Measurements from ENCODE around the gene PLEKHH2.
"Not testable (repeated sequence)": the region's sequence is repeated elsewhere in the genome, so short reads cannot be mapped to it uniquely, and the experiment has no call there.

PLEKHH2 gene

DNA sequence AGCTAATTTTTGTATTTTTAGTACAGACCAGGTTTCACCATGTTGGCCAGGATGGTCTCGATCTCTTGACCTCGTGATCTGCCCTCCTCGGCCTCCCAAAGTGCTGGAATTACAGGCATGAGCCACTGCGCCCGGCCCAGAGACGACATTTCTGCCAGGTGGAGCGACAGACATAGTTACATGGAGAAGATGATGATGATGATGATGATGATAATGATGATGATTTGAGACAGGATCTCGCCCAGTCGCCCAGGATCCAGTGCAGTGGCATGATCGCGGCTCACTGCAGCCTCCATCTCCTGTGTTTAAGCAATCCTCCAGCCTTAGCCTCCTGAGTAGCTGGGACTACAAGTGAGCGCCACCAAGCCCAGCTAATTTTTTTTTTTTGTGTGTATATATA lies 907 bp upstream of the PLEKHH2 start:
- peaks cover 0 to 11% (median 5%) of the 10 kb centered on the region in 5 experiments for H3K9me3 ChIP-seq (ENCODE audit: control extremely low read depth in 1 of 5, control insufficient read depth in 4 of 5, insufficient read depth in 2 of 5, low read depth in 1 of 5, low read length in 4 of 5)
- POLR2A ChIA-PET; H3K4me3 ChIP-seq (ENCODE audit: control insufficient read depth in 1 of 7, extremely low read depth in 1 of 7, insufficient read depth in 4 of 7, low read depth in 2 of 7, low read length in 6 of 7); DNase-seq; H3K27ac ChIP-seq (ENCODE audit: insufficient read depth in 1 of 2, low read depth in 1 of 2, low read length in 2 of 2, poor library complexity in 1 of 2, severe bottlenecking in 2 of 2); H3K36me3 ChIP-seq (ENCODE audit: control insufficient read depth in 4 of 4, insufficient read depth in 4 of 4, low read length in 3 of 4): not testable (repeated sequence)
- H3K4me1 ChIP-seq (ENCODE audit: control extremely low read depth in 1 of 4, control insufficient read depth in 4 of 4, insufficient read depth in 4 of 4, low read length in 3 of 4): peaks cover 0 to 15% (median 11%) of the 10 kb centered on the region in 4 experiments
- CTCF ChIA-PET: interaction anchor here (1.1 kb wide), 1 partner anchor 38 kb away, joined by 4 read pairs; no protein-coding TSS in a partner anchor
- peaks cover 0 to 57% (median 23%) of the 10 kb centered on the region in 5 experiments for H3K27me3 ChIP-seq (replicated peaks in 2 of 5; ENCODE audit: control insufficient read depth in 4 of 5, insufficient read depth in 5 of 5, low read length in 4 of 5)
- WGBS (ENCODE audit: insufficient coverage): 100% methylated on average over 7 of the region's 12 CpGs

DNA sequence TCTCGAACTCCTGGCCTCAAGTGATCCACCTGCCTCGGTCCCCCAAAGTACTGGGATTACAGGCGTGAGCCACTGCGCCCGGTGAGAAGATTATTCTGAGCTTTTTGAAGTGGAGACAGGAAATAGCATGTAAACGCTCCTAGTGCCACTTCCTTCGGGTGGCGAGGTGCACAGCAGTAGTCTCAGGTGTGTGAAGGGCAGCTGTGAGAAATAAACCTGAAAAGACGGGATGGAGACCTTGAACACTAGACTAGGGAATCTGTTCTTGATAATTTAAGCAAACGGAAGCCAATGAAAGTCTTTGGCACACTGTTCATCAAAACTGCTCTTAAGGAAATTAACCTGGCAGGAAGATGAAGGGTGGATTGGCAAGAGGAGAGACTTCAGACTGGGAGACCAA lies 439 bp upstream of the PLEKHH2 start:
- ChIA-PET POLR2A (no interaction called here), CTCF (interaction anchor here (1.0 to 1.1 kb wide), 2 partner anchors 28 to 38 kb away, joined by 3 to 4 read pairs; no protein-coding TSS in a partner anchor)
- Histone ChIP-seq H3K36me3 (ENCODE audit: control insufficient read depth in 4 of 4, insufficient read depth in 4 of 4, low read length in 3 of 4) (no peaks in the 10 kb centered on the region), H3K9me3 (ENCODE audit: control extremely low read depth in 1 of 5, control insufficient read depth in 4 of 5, insufficient read depth in 2 of 5, low read depth in 1 of 5, low read length in 4 of 5) (peaks cover 0 to 11% (median 5%) of the 10 kb centered on the region in 5 experiments), H3K4me1 (ENCODE audit: control extremely low read depth in 1 of 4, control insufficient read depth in 4 of 4, insufficient read depth in 4 of 4, low read length in 3 of 4) (peaks cover 0 to 15% (median 11%) of the 10 kb centered on the region in 4 experiments), H3K4me3 (ENCODE audit: control insufficient read depth in 1 of 7, extremely low read depth in 1 of 7, insufficient read depth in 4 of 7, low read depth in 2 of 7, low read length in 6 of 7) (peak overlapping the region; percentile 15 to 78 (median 63)), H3K27me3 (replicated peaks in 2 of 5; ENCODE audit: control insufficient read depth in 4 of 5, insufficient read depth in 5 of 5, low read length in 4 of 5) (peaks cover 0 to 57% (median 23%) of the 10 kb centered on the region in 5 experiments), H3K27ac (ENCODE audit: insufficient read depth in 1 of 2, low read depth in 1 of 2, low read length in 2 of 2, poor library complexity in 1 of 2, severe bottlenecking in 2 of 2) (no peak overlapping the region)
- WGBS (ENCODE audit: insufficient coverage): 15% methylated on average over 10 of the region's 10 CpGs
- no peak for DNase-seq

DNA sequence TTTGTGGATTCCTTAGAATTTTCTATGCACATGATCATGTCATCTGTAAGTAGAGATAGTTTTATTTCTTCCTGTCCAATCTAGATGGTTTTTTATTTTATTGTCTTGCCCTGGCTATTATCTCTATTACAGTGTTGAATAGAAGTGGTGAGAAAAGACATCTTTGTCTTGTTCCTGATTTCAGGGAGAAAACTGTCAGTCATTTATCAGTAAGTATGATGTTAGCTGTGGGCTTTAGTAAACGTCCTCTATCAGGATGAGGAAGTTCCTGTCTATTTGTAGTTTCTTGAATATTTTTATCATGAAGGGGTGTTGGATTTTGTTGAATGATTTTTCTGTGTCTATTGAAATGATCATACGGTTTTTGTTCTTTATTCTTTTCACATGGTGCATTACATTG lies 5.3 kb downstream of the PLEKHH2 start:
- DNase-seq: peak in 2 of 3 donors; percentile 24 to 43
- H3K4me3 ChIP-seq (ENCODE audit: control insufficient read depth in 1 of 7, extremely low read depth in 1 of 7, insufficient read depth in 4 of 7, low read depth in 2 of 7, low read length in 6 of 7): no peak overlapping the region
- no peaks in the 10 kb centered on the region for H3K36me3 ChIP-seq (ENCODE audit: control insufficient read depth in 4 of 4, insufficient read depth in 4 of 4, low read length in 3 of 4)
- ChIA-PET CTCF (no interaction called here), POLR2A (no interaction called here)
- H3K27ac ChIP-seq (ENCODE audit: insufficient read depth in 1 of 2, low read depth in 1 of 2, low read length in 2 of 2, poor library complexity in 1 of 2, severe bottlenecking in 2 of 2): no peak overlapping the region
- peaks cover 0 to 11% (median 5%) of the 10 kb centered on the region in 5 experiments for H3K9me3 ChIP-seq (ENCODE audit: control extremely low read depth in 1 of 5, control insufficient read depth in 4 of 5, insufficient read depth in 2 of 5, low read depth in 1 of 5, low read length in 4 of 5)
- H3K27me3 ChIP-seq (replicated peaks in 2 of 5; ENCODE audit: control insufficient read depth in 4 of 5, insufficient read depth in 5 of 5, low read length in 4 of 5): peaks cover 0 to 11% (median 7%) of the 10 kb centered on the region in 5 experiments
- peaks cover 0 to 7% (median 4%) of the 10 kb centered on the region in 4 experiments for H3K4me1 ChIP-seq (ENCODE audit: control extremely low read depth in 1 of 4, control insufficient read depth in 4 of 4, insufficient read depth in 4 of 4, low read length in 3 of 4)
- 0% methylated on average over 1 of the region's 2 CpGs for WGBS (ENCODE audit: insufficient coverage)

DNA sequence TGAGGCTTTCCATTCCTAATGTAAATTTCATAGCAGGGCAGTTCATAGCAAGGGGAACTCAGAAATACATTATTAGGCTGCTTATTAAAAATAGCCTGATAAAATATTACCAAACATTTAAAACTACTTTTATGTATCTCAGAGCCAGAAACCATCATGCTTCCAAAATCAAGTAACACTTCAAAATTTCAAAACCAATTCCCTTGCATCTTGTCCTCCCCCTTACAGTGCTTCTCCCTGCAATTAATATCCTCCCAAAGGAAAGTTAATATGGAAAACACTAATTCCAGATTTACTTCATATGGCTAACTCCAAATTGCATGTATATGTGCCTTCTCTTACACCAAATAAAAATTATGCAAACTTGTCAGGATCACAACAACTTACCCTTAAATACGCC lies 6.6 kb downstream of the PLEKHH2 start:
- WGBS (ENCODE audit: insufficient coverage): no CpG with 5 or more reads among the region's 1 CpG
- ChIA-PET POLR2A (no interaction called here), CTCF (no interaction called here)
- Histone ChIP-seq H3K27ac (ENCODE audit: insufficient read depth in 1 of 2, low read depth in 1 of 2, low read length in 2 of 2, poor library complexity in 1 of 2, severe bottlenecking in 2 of 2) (no peak overlapping the region), H3K36me3 (ENCODE audit: control insufficient read depth in 4 of 4, insufficient read depth in 4 of 4, low read length in 3 of 4) (no peaks in the 10 kb centered on the region), H3K4me3 (ENCODE audit: control insufficient read depth in 1 of 7, extremely low read depth in 1 of 7, insufficient read depth in 4 of 7, low read depth in 2 of 7, low read length in 6 of 7) (no peak overlapping the region), H3K9me3 (ENCODE audit: control extremely low read depth in 1 of 5, control insufficient read depth in 4 of 5, insufficient read depth in 2 of 5, low read depth in 1 of 5, low read length in 4 of 5) (peaks cover 0 to 11% (median 5%) of the 10 kb centered on the region in 5 experiments), H3K27me3 (replicated peaks in 2 of 5; ENCODE audit: control insufficient read depth in 4 of 5, insufficient read depth in 5 of 5, low read length in 4 of 5) (no peaks in the 10 kb centered on the region), H3K4me1 (ENCODE audit: control extremely low read depth in 1 of 4, control insufficient read depth in 4 of 4, insufficient read depth in 4 of 4, low read length in 3 of 4) (no peaks in the 10 kb centered on the region)
- no peak for DNase-seq

DNA sequence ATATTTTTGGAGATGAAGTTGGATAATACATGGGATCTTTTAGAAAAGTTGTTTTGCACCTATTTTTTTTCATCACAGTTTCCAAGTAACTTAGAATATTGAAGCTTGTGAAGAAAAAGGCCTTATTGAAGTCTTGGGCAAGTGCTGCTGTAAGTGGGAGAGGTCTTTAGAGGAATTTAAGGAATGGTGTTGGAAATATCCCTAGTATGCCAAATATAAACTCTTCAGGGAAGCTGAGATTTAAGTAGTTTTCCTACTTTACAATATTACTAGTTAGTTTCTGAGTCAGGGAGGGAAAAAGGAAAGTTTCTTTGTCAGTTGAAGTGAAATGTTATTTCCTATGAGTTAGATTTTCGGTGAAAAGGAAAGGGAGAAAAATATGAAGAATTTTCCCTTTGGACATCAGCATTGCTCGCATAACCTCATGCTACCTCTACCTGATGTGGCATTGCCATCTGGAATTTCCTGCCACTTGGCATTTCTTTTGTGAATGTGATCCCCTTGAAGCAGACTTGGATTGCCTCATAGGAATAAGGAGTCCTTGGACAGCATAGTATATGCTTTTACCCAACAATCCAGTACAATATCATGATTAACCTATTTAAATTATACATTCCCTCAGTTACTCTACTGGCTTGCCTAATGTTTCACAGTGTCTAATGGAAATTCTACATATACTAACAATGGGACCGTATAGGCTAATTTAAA lies 12.1 kb downstream of the PLEKHH2 start:
- POLR2A ChIA-PET: no interaction called here
- Histone ChIP-seq H3K36me3 (ENCODE audit: control insufficient read depth in 4 of 4, insufficient read depth in 4 of 4, low read length in 3 of 4) (no peaks in the 10 kb centered on the region), H3K9me3 (ENCODE audit: control extremely low read depth in 1 of 5, control insufficient read depth in 4 of 5, insufficient read depth in 2 of 5, low read depth in 1 of 5, low read length in 4 of 5) (no peaks in the 10 kb centered on the region), H3K4me3 (ENCODE audit: control insufficient read depth in 1 of 7, extremely low read depth in 1 of 7, insufficient read depth in 4 of 7, low read depth in 2 of 7, low read length in 6 of 7) (no peak overlapping the region), H3K27me3 (replicated peaks in 2 of 5; ENCODE audit: control insufficient read depth in 4 of 5, insufficient read depth in 5 of 5, low read length in 4 of 5) (no peaks in the 10 kb centered on the region), H3K4me1 (ENCODE audit: control extremely low read depth in 1 of 4, control insufficient read depth in 4 of 4, insufficient read depth in 4 of 4, low read length in 3 of 4) (no peaks in the 10 kb centered on the region), H3K27ac (ENCODE audit: insufficient read depth in 1 of 2, low read depth in 1 of 2, low read length in 2 of 2, poor library complexity in 1 of 2, severe bottlenecking in 2 of 2) (no peak overlapping the region)
- WGBS (ENCODE audit: insufficient coverage): 100% methylated on average over 1 of the region's 3 CpGs
- CTCF ChIA-PET: interaction anchor here (1.4 kb wide), 1 partner anchor 38 kb away, joined by 3 read pairs; no protein-coding TSS in a partner anchor
- no peak for DNase-seq

DNA sequence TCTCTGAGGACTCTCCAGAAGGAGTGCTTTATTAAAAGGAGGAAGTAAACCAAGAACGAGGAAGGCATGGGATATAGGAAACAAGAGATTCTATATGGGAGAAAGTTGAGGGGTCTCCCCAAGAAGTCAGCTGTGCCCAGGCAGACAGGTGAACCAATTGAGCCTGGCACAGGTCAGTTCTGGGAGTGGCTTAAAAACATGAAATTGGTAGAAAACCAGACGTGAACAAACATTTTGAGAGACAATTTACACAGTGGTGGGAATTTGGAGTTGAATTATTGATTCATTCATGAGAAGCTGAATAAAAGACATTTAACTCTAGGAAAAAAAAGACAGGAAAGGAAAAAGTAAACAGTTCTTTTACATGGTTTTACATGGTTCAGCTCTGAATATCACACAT lies 16.4 kb downstream of the PLEKHH2 start:
- H3K27me3 ChIP-seq (replicated peaks in 2 of 5; ENCODE audit: control insufficient read depth in 4 of 5, insufficient read depth in 5 of 5, low read length in 4 of 5): no peaks in the 10 kb centered on the region
- H3K9me3 ChIP-seq (ENCODE audit: control extremely low read depth in 1 of 5, control insufficient read depth in 4 of 5, insufficient read depth in 2 of 5, low read depth in 1 of 5, low read length in 4 of 5): no peaks in the 10 kb centered on the region
- H3K27ac ChIP-seq (ENCODE audit: insufficient read depth in 1 of 2, low read depth in 1 of 2, low read length in 2 of 2, poor library complexity in 1 of 2, severe bottlenecking in 2 of 2): no peak overlapping the region
- DNase-seq: no peak
- WGBS (ENCODE audit: insufficient coverage): 71% methylated on average over 1 of the region's 2 CpGs
- no peak overlapping the region for H3K4me3 ChIP-seq (ENCODE audit: control insufficient read depth in 1 of 7, extremely low read depth in 1 of 7, insufficient read depth in 4 of 7, low read depth in 2 of 7, low read length in 6 of 7)
- ChIA-PET POLR2A (no interaction called here), CTCF (no interaction called here)
- H3K36me3 ChIP-seq (ENCODE audit: control insufficient read depth in 4 of 4, insufficient read depth in 4 of 4, low read length in 3 of 4): no peaks in the 10 kb centered on the region
- H3K4me1 ChIP-seq (ENCODE audit: control extremely low read depth in 1 of 4, control insufficient read depth in 4 of 4, insufficient read depth in 4 of 4, low read length in 3 of 4): no peaks in the 10 kb centered on the region

DNA sequence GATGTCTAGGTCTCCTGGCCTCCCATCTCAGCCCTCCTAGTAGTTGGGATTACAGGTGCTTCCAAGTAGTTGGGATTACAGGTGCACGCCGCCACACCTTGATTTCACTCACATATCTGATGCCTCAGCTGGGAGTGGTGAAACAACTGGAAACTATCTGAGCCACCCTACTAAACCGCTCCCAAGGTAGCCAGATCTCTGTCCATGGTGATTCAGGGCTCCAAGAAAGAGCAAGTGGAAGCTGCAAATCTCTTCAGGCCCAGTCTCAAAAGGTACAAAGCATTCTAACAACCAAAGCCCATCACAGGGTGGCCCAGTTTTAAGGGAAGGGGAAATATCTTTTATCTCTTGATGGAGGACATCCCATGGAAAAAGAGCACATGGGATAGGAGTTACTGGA lies 20.2 kb downstream of the PLEKHH2 start:
- POLR2A ChIA-PET: no interaction called here
- H3K27ac ChIP-seq (ENCODE audit: insufficient read depth in 1 of 2, low read depth in 1 of 2, low read length in 2 of 2, poor library complexity in 1 of 2, severe bottlenecking in 2 of 2): no peak overlapping the region
- no peaks in the 10 kb centered on the region for H3K9me3 ChIP-seq (ENCODE audit: control extremely low read depth in 1 of 5, control insufficient read depth in 4 of 5, insufficient read depth in 2 of 5, low read depth in 1 of 5, low read length in 4 of 5)
- H3K4me1 ChIP-seq (ENCODE audit: control extremely low read depth in 1 of 4, control insufficient read depth in 4 of 4, insufficient read depth in 4 of 4, low read length in 3 of 4): no peaks in the 10 kb centered on the region
- DNase-seq: no peak
- H3K36me3 ChIP-seq (ENCODE audit: control insufficient read depth in 4 of 4, insufficient read depth in 4 of 4, low read length in 3 of 4): no peaks in the 10 kb centered on the region
- CTCF ChIA-PET: no interaction called here
- H3K4me3 ChIP-seq (ENCODE audit: control insufficient read depth in 1 of 7, extremely low read depth in 1 of 7, insufficient read depth in 4 of 7, low read depth in 2 of 7, low read length in 6 of 7): no peak overlapping the region
- WGBS (ENCODE audit: insufficient coverage): 90% methylated on average over 3 of the region's 3 CpGs
- no peaks in the 10 kb centered on the region for H3K27me3 ChIP-seq (replicated peaks in 2 of 5; ENCODE audit: control insufficient read depth in 4 of 5, insufficient read depth in 5 of 5, low read length in 4 of 5)
